K562 (cell line): ENCODE data around the gene CAGE1. TPM values are rescaled to one million over a fixed set of nuclear protein-coding genes. Genes with fewer than 3 reads are reported as not detected.

ENCODE experiments used
- ATAC-seq: fragments of 200-7000 bp; cut with Tn5 transposase; 3 replicates; pipeline ENCODE4 v1.9.1; 2020; ENCODE audit warnings: moderate library complexity
- BruUV-seq: library from RNA; stranded (reverse); fragments of 400-500 nt; replicated peaks from 2 replicates; lab custom pipeline; 2021; lab: Mats Ljungman, UMichigan
- CTCF ChIA-PET: fragments of 300-600 bp; formaldehyde crosslinking; extraction: SDS; loops from one replicate; lab custom pipeline; 2021; ENCODE audit warnings: low intra/inter-chr PET ratio; lab: Yijun Ruan, JAX
- POLR2A ChIA-PET: fragments of 300-600, 350-650 bp; sonication (Branson Sonifier 250); formaldehyde crosslinking; extraction: SDS; loops from one replicate; lab custom pipeline; 2021; ENCODE audit warnings: antibody characterized with exemption, inconsistent platforms; lab: Yijun Ruan, JAX
- DNase-seq, 4 experiments: peaks; one replicate each; pipeline versions ENCODE4 v3.0.0 to v3.0.0-alpha.2; 2011 to 2018; ENCODE audit warnings: low spot score in 3 of 4, mixed read lengths in 3 of 4; ENCODE audit errors: extremely low read depth in 1 of 4
- FAIRE-seq: peaks from 2 replicates; lab custom pipeline; 2011; peaks lifted over from hg19 to GRCh38; lab: Jason Lieb, UNC
- H2AFZ ChIP-seq: 2 replicates; pipeline ENCODE4 v1.6.0; 2011; ENCODE audit warnings: low read depth, low read length, control low read depth, inconsistent platforms
- H3K27ac ChIP-seq: fragments of 200-600 bp; 3 replicates; pipeline ENCODE4 v1.8.0; 2011; ENCODE audit warnings: low read depth, mild to moderate bottlenecking, control low read depth, inconsistent platforms, low read length, moderate library complexity, mixed read lengths; ENCODE audit errors: extremely low read depth
- H3K27me3 ChIP-seq, 2 experiments: fragments of 300-600 bp in 1 of 2; 2 replicates in 1 of 2; 3 replicates in 1 of 2; pipeline versions ENCODE4 v1.6.0 to v1.8.0; 2011; ENCODE audit warnings: inconsistent platforms in 2 of 2, low read length in 2 of 2, mild to moderate bottlenecking in 1 of 2, mixed read lengths in 1 of 2, moderate library complexity in 1 of 2; ENCODE audit not compliant: control insufficient read depth in 2 of 2, insufficient read depth in 2 of 2
- H3K36me3 ChIP-seq: fragments of 300-600 bp; 3 replicates; pipeline ENCODE4 v1.8.0; 2011; ENCODE audit warnings: mild to moderate bottlenecking, low read length, inconsistent platforms; ENCODE audit not compliant: control insufficient read depth, insufficient read depth
- H3K4me1 ChIP-seq, 2 experiments: fragments of 200-600 bp in 1 of 2; replicated peaks in 1 of 2; 2 replicates in 1 of 2; 3 replicates in 1 of 2; pipeline versions ENCODE4 v1.5.1 to v1.8.0; 2011; ENCODE audit warnings: inconsistent platforms in 2 of 2, low read length in 2 of 2, mild to moderate bottlenecking in 1 of 2, mixed read lengths in 1 of 2, moderate library complexity in 1 of 2; ENCODE audit not compliant: control insufficient read depth in 2 of 2, insufficient read depth in 2 of 2
- H3K4me2 ChIP-seq: 2 replicates; pipeline ENCODE4 v1.6.1; 2011; ENCODE audit warnings: low read length, control low read depth, inconsistent platforms, mixed read lengths; ENCODE audit not compliant: insufficient read depth
- H3K4me3 ChIP-seq: fragments of 200-600 bp; sonication (generic), shearing (Covaris generic); 2 replicates; pipeline ENCODE4 v1.5.1; 2016; ENCODE audit warnings: control low read depth, inconsistent platforms
- H3K79me2 ChIP-seq: fragments of 200-600 bp; 3 replicates; pipeline ENCODE4 v1.8.0; 2011; ENCODE audit warnings: low read length, inconsistent platforms; ENCODE audit not compliant: control insufficient read depth, insufficient read depth
- H3K9ac ChIP-seq, 2 experiments: 2 replicates each; pipeline versions ENCODE4 v1.6.0 to v1.6.1; 2011; ENCODE audit warnings: low read depth in 2 of 2, low read length in 2 of 2, control low read depth in 1 of 2, inconsistent platforms in 1 of 2, mild to moderate bottlenecking in 1 of 2, mixed read lengths in 1 of 2; ENCODE audit not compliant: insufficient read depth in 1 of 2
- H3K9me1 ChIP-seq: one replicate; pipeline ENCODE4 v1.6.0; 2011; ENCODE audit warnings: inconsistent platforms, mild to moderate bottlenecking, low read length, moderate library complexity; ENCODE audit not compliant: control insufficient read depth, insufficient read depth
- H3K9me3 ChIP-seq: replicated peaks from 2 replicates; pipeline ENCODE4 v1.5.1; 2011; ENCODE audit warnings: low read depth, low read length, inconsistent platforms; ENCODE audit not compliant: control insufficient read depth, insufficient read depth
- H4K20me1 ChIP-seq: replicated peaks from 2 replicates; pipeline ENCODE4 v1.6.1; 2011; ENCODE audit warnings: low read length, inconsistent platforms, mixed read lengths; ENCODE audit not compliant: control insufficient read depth, insufficient read depth
- FOS ChIP-seq: IDR thresholded peaks from 3 replicates; pipeline ENCODE4 v1.6.1; 2011; ENCODE audit not compliant: insufficient read length; ENCODE audit errors: extremely low read depth
- SPI1 ChIP-seq: IDR thresholded peaks from 2 replicates; pipeline ENCODE4 v1.6.1; 2011; ENCODE audit warnings: low read depth, low read length, control low read depth, borderline replicate concordance
- TFAM ChIP-seq: fragments of 250-450 bp; sonication (Bioruptor Pico); conservative IDR thresholded peaks from 2 replicates; pipeline ENCODE4 v1.5.0; 2021; ENCODE audit warnings: mild to moderate bottlenecking, moderate library complexity
- TFAP4 ChIP-seq: sonication (generic); formaldehyde crosslinking; IDR thresholded peaks from 2 replicates; pipeline ENCODE4 v1.8.0; 2022; ENCODE audit warnings: missing genetic modification reagents, mild to moderate bottlenecking, moderate library complexity, borderline replicate concordance
- XRCC5 ChIP-seq: fragments of 200-400 bp; formaldehyde crosslinking; IDR thresholded peaks from 2 replicates; pipeline ENCODE4 v1.6.1; 2017; ENCODE audit warnings: low read depth, mild to moderate bottlenecking, low read length
- ZNF239 ChIP-seq: fragments of 250-450 bp; sonication (Bioruptor Pico); IDR thresholded peaks from 2 replicates; pipeline ENCODE4 v1.4.0; 2020; ENCODE audit warnings: mild to moderate bottlenecking
- WGBS: fragments of 100-300 bp; shearing (Covaris generic); methylation state at CpG from one replicate; pipeline ENCODE4 v1.1.6; 2016; ENCODE audit warnings: low coverage, mixed read lengths; ENCODE audit not compliant: insufficient coverage; ENCODE audit errors: missing lambda C conversion rate; 5-methylcytosine and 5-hydroxymethylcytosine counted together
- in situ Hi-C: fragments of 300-500 bp; cut with MboI; formaldehyde crosslinking; loops from 4 replicates; pipeline ENCODE4 v1.15.0; 2018; ENCODE audit warnings: inconsistent platforms, mixed read lengths
- intact Hi-C: fragments of 100-400 bp; cut with micrococcal nuclease; formaldehyde crosslinking; loops from 2 replicates; pipeline ENCODE4 v1.14.2; 2022
- polyA plus RNA-seq, 8 experiments: library from polyadenylated mRNA; depleted of rRNA in 4 of 8; stranded (reverse) in 5 of 8; unstranded in 3 of 8; fragments of >200 nt; fragmentation: Nextera tagmentation in 2 of 8; fragmentation: Illumina TruSeq in 1 of 8; extraction: Ambion mirVana in 2 of 8; extraction: Trizol in 1 of 8; gene quantifications; 2 replicates each; pipeline versions ENCODE4 v1.2.1 to v1.2.3, GENCODE V29; 2011 to 2014; ENCODE audit warnings: inconsistent platforms in 1 of 8, missing spikeins in 1 of 8
- total RNA-seq, 7 experiments: library from RNA; depleted of rRNA in 6 of 7; stranded (reverse); fragments of >200 nt in 6 of 7; fragmentation: Illumina TruSeq in 2 of 7; extraction: Trizol in 2 of 7; gene quantifications; 2 replicates each; pipeline versions ENCODE4 v1.2.1 to v1.2.3, GENCODE V29; 2011 to 2021; ENCODE audit warnings: low replicate concordance in 1 of 7

The CAGE1 gene
- total and polyA plus RNA-seq, 9 of the 15 experiments (the other 6 are each of a cell fraction or from before 2014, with no cell fraction given) = 0.13 to 0.33 (median 0.18) TPM; not detected in 4

GRCh38 chr6:7439228-7439627 lies 49.7 kb upstream of the CAGE1 start:
- intact Hi-C loops = no loop called here
- no peak for FAIRE-seq
- in situ Hi-C loops = no loop called here
- no peak for DNase-seq
- no peaks in the 10 kb centered on the region for H4K20me1 ChIP-seq
- no peak for ATAC-seq
- 6% methylated on average over 3 of the region's 3 CpGs for WGBS
- H2AFZ ChIP-seq = no peak overlapping the region
- peaks cover 2% of the 10 kb centered on the region; the same call in 1 of the 2 replicates for H3K9me3 ChIP-seq
- no peak for TF ChIP-seq FOS
- no peak for TF ChIP-seq TFAP4 (CRISPR knock-in tag)
- no peak for TF ChIP-seq ZNF239
- no peak for TF ChIP-seq XRCC5
- TF ChIP-seq TFAM (CRISPR knock-in tag) = no peak
- peak; percentile 65; the same call in 1 of the 2 replicates for TF ChIP-seq SPI1
- H3K27me3 ChIP-seq = peaks cover 17 to 25% of the 10 kb centered on the region in 2 experiments; a peak in 4 of 5 replicates
- no peak overlapping the region for H3K4me3 ChIP-seq
- CTCF ChIA-PET = no interaction called here
- H3K79me2 ChIP-seq = no peaks in the 10 kb centered on the region
- no TSS peak for BruUV-seq
- H3K9ac ChIP-seq = no peak overlapping the region
- H3K36me3 ChIP-seq = no peaks in the 10 kb centered on the region
- POLR2A ChIA-PET = no interaction called here
- H3K4me2 ChIP-seq = no peak overlapping the region
- H3K27ac ChIP-seq = no peak overlapping the region
- peaks cover 0 to 4% of the 10 kb centered on the region in 2 experiments; a peak in 1 of 5 replicates for H3K4me1 ChIP-seq
- H3K9me1 ChIP-seq = no peaks in the 10 kb centered on the region
